BE2C (cell line): Measurements from ENCODE around the gene CFP.

Experiments used
- DNase-seq: peaks from one replicate; pipeline ENCODE4 v3.0.0-alpha.2; 2020
- H3K27me3 ChIP-seq: fragments of 250-450 bp; sonication (Bioruptor Pico); 2 replicates; pipeline ENCODE4 v1.5.1; 2020; ENCODE audit warnings: mild to moderate bottlenecking
- H3K36me3 ChIP-seq: fragments of 250-450 bp; sonication (Bioruptor Pico); 2 replicates; pipeline ENCODE4 v1.5.1; 2020; ENCODE audit warnings: mild to moderate bottlenecking
- H3K4me1 ChIP-seq: fragments of 250-450 bp; sonication (Bioruptor Pico); 2 replicates; pipeline ENCODE4 v1.5.1; 2020
- H3K4me3 ChIP-seq: 2 replicates; pipeline ENCODE4 v1.5.1; 2011; ENCODE audit warnings: low read depth, low read length
- H3K9me3 ChIP-seq: fragments of 250-450 bp; sonication (Bioruptor Pico); 2 replicates; pipeline ENCODE4 v1.5.1; 2020
- TF ChIP-seq, protein P1 (sequence below): IDR thresholded peaks from 2 replicates; pipeline ENCODE4 v1.5.1; 2012; ENCODE audit warnings: mild to moderate bottlenecking, low read depth, low read length

The CFP gene

DNA sequence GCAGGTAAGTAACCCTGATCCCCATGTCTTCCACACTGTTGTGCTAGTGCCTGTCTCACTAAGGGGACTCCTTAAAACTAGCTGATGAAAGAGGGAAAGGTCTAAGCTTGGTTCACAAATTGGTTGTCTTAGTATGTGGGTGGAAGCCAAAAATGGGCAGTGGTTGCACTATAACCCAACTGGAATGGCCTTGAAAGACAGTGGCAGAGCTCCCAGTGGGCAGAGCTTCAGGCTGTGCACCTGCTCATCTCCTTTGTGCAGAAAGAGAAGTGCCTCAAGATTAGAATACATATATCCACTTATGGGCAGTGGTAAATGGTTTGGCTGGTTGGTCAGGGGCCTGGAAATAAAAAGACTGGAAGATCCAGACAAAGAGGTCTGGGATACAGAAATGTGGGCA is 17.3 kb downstream of the CFP start:
- Histone ChIP-seq H3K4me1 (no peaks in the 10 kb centered on the region), H3K27me3 (no peaks in the 10 kb centered on the region), H3K36me3 (no peaks in the 10 kb centered on the region), H3K4me3 (no peak overlapping the region), H3K9me3 (no peaks in the 10 kb centered on the region)
- DNase-seq: no peak
- TF ChIP-seq, protein P1, sequence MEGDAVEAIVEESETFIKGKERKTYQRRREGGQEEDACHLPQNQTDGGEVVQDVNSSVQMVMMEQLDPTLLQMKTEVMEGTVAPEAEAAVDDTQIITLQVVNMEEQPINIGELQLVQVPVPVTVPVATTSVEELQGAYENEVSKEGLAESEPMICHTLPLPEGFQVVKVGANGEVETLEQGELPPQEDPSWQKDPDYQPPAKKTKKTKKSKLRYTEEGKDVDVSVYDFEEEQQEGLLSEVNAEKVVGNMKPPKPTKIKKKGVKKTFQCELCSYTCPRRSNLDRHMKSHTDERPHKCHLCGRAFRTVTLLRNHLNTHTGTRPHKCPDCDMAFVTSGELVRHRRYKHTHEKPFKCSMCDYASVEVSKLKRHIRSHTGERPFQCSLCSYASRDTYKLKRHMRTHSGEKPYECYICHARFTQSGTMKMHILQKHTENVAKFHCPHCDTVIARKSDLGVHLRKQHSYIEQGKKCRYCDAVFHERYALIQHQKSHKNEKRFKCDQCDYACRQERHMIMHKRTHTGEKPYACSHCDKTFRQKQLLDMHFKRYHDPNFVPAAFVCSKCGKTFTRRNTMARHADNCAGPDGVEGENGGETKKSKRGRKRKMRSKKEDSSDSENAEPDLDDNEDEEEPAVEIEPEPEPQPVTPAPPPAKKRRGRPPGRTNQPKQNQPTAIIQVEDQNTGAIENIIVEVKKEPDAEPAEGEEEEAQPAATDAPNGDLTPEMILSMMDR: no peak

DNA sequence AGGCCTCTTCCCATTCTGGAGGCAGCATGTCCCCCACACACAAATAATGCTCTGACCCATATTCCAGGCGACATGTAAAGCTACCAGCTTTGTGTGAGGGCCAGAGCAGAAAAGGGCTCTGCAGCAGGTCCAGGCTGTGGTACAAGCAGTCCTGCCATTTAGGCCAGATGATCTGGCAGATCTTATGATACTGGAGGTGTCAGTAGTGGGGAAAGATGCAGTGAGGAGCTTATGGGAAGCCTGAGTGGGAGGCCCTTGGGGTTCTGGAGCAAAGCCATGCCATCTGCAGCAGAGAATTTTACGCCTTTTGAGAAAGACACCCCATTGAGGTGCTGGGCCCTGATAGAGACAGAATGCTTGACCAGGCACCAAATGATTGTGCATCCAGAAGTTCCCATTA is 17.8 kb downstream of the CFP start:
- Histone ChIP-seq H3K27me3 (no peaks in the 10 kb centered on the region), H3K9me3 (no peaks in the 10 kb centered on the region), H3K36me3 (no peaks in the 10 kb centered on the region), H3K4me3 (no peak overlapping the region), H3K4me1 (no peaks in the 10 kb centered on the region)
- no peak for DNase-seq
- TF ChIP-seq, protein P1: no peak

DNA sequence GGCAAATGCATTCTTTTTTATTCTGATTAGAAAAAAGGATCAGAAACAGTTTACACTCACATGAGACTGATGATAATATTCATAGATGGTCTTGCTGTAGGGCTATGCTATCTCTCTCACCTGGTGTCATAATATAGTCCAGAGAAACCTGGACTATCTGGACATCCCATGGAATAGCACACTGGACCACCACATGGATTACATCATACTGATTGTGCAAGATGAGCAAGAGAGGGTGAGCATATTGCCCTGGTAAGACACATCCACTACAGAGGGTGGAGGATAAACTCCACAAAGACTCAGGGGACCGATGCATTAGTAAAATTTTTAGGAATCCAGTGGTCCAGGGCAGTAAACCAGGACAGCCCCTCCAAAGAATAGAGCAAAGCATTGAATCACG is 18.2 kb downstream of the CFP start:
- H3K4me1 ChIP-seq: no peaks in the 10 kb centered on the region
- no peaks in the 10 kb centered on the region for H3K36me3 ChIP-seq
- no peaks in the 10 kb centered on the region for H3K27me3 ChIP-seq
- H3K4me3 ChIP-seq: no peak overlapping the region
- DNase-seq: no peak
- TF ChIP-seq, protein P1: no peak
- H3K9me3 ChIP-seq: no peaks in the 10 kb centered on the region

DNA sequence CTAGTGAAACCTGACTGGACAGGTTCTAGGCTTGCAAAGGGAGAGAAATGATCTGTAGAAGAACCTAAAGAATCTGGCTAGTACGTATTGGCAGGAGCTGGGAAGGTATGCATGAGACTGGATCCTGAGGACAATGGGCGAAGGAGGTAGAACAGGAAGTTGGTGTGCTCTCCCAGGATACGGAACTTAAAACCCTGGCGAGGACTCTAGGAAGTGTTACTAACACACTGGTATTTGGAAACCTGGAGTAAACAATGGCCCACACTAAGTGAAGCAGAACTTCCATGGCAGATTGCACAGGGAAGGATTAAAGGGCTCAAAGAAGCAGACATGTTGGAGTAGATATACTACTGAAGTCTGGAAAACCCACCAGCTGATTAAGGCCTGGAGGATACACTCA is 19.2 kb downstream of the CFP start:
- TF ChIP-seq, protein P1: no peak
- no peaks in the 10 kb centered on the region for H3K36me3 ChIP-seq
- no peak for DNase-seq
- H3K9me3 ChIP-seq: no peaks in the 10 kb centered on the region
- no peaks in the 10 kb centered on the region for H3K4me1 ChIP-seq
- H3K27me3 ChIP-seq: no peaks in the 10 kb centered on the region
- H3K4me3 ChIP-seq: no peak overlapping the region

DNA sequence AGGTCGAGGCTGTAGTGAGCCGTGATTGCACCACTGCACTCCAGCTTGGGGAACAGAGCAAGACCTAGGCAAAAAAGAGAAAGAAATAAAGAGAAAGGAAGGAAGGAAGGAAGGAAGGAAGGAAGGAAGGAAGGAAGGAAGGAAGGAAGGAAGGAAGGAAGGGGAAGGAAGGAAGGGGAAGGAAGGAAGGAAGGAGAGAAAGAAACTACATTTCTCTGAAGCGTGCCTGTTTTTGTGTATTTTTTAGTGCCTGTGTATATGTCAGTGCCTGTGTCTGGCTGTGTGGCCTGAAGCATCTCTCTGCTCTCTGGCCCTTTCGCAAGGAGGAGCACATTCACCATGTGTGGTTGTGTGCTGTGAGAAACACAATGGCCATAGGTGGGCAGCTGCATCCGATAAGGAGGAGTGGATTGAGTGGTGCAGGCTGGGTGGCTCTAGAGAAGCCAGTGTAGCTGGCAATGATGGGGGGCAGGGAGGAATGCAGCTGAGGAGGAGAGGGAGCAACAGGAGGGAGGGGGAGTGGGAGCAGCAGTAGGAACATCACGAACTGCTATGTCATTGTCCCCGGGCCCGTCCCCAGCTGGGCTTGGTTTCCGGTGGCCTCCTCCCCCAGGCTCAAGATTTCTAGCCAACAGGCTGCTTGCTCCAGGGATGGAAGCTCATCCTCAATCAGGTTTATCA is 21.5 kb downstream of the CFP start:
- no peaks in the 10 kb centered on the region for H3K27me3 ChIP-seq
- no peaks in the 10 kb centered on the region for H3K9me3 ChIP-seq
- no peaks in the 10 kb centered on the region for H3K36me3 ChIP-seq
- TF ChIP-seq, protein P1: no peak
- H3K4me1 ChIP-seq: no peaks in the 10 kb centered on the region
- H3K4me3 ChIP-seq: no peak overlapping the region
- no peak for DNase-seq

DNA sequence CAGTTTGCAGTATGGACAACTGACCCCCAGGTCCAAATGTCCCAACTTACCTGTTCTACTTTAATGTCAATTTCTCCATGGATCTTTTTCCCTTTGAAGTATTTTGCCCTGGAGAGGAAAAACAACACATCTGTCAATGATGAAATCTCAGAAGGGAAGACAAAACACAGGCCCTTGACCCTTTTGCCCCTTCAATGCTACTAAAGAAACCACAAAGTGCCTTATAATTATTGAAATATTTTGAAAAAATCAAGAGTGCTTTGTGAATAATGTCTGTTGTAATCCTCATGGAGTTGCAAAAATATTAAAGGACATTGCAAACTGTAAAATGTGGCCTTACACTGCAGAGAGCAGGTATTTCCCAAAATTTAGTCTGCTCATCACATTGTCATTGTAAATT is 22.6 kb downstream of the CFP start:
- Histone ChIP-seq H3K9me3 (no peaks in the 10 kb centered on the region), H3K4me1 (no peaks in the 10 kb centered on the region), H3K27me3 (no peaks in the 10 kb centered on the region), H3K36me3 (no peaks in the 10 kb centered on the region), H3K4me3 (no peak overlapping the region)
- TF ChIP-seq, protein P1: no peak
- no peak for DNase-seq
